Thyroid gland (tissue), 4 donors: ENCODE data around the gene PARD3.

Experiments
- POLR2A ChIP-seq, 2 donors: fragments of 450-650 bp; IDR thresholded peaks; one replicate each; pipeline ENCODE4 v1.6.1; 2017; ENCODE audit warnings: antibody characterized with exemption in 2 of 2, mild to moderate bottlenecking in 2 of 2, moderate library complexity in 1 of 2
- TF ChIP-seq, protein P1 (sequence below), 6 experiments: fragments of 200-600 bp in 3 of 6; fragments of 450-650 bp in 3 of 6; sonication (generic) in 3 of 6; IDR thresholded peaks; one replicate each; pipeline ENCODE4 v1.5.1; 2016 to 2019; ENCODE audit warnings: antibody characterized with exemption in 6 of 6, mild to moderate bottlenecking in 2 of 6, inconsistent platforms in 1 of 6, moderate library complexity in 1 of 6

DNA sequence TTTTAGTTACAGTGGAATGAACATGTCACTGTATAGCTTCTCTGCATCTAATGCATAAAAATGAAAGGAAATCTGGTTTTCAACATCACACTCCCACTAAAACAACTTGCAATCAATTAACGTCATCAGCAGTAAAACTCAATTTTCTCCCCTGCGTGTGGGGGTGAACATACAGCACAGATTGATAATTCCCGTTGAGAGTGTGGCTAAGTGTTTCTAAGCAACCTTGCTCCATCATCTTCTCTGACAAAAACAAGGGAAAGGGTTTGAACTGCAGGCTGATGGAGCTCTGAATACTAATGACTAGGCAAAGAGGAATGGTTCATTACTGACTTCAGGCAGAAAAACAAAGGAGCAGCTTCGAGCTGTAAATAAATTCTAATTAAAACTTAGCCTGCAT, 238.3 kb downstream of the PARD3 start:
- TF ChIP-seq POLR2A (IDR thresholded peaks at IDR 0.05) = no peak
- TF ChIP-seq, protein P1, sequence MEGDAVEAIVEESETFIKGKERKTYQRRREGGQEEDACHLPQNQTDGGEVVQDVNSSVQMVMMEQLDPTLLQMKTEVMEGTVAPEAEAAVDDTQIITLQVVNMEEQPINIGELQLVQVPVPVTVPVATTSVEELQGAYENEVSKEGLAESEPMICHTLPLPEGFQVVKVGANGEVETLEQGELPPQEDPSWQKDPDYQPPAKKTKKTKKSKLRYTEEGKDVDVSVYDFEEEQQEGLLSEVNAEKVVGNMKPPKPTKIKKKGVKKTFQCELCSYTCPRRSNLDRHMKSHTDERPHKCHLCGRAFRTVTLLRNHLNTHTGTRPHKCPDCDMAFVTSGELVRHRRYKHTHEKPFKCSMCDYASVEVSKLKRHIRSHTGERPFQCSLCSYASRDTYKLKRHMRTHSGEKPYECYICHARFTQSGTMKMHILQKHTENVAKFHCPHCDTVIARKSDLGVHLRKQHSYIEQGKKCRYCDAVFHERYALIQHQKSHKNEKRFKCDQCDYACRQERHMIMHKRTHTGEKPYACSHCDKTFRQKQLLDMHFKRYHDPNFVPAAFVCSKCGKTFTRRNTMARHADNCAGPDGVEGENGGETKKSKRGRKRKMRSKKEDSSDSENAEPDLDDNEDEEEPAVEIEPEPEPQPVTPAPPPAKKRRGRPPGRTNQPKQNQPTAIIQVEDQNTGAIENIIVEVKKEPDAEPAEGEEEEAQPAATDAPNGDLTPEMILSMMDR (IDR thresholded peaks at IDR 0.05) = no peak
